Skeletal muscle tissue (tissue), 4 donors: ENCODE data around the gene ZDHHC15. TPM values are rescaled to one million over a fixed set of nuclear protein-coding genes. Genes with fewer than 3 reads are reported as not detected.
"Not testable (repeated sequence)": the region's sequence is repeated elsewhere in the genome, so short reads cannot be mapped to it uniquely, and the experiment has no call there.

Source experiments
- H3K27ac ChIP-seq: one replicate; pipeline ENCODE4 v1.7.0; 2013; ENCODE audit warnings: mild to moderate bottlenecking, low read depth, low read length, inconsistent platforms
- H3K27me3 ChIP-seq, 3 donors: one replicate each; pipeline ENCODE4 v1.7.0; 2013; ENCODE audit warnings: low read length in 3 of 3; ENCODE audit not compliant: control insufficient read depth in 3 of 3, insufficient read depth in 3 of 3
- H3K36me3 ChIP-seq, 3 donors: one replicate each; pipeline ENCODE4 v1.7.0; 2013; ENCODE audit warnings: low read length in 3 of 3; ENCODE audit not compliant: control insufficient read depth in 3 of 3, insufficient read depth in 3 of 3
- H3K4me1 ChIP-seq, 3 donors: one replicate each; pipeline ENCODE4 v1.7.0; 2013; ENCODE audit warnings: low read length in 3 of 3, mild to moderate bottlenecking in 3 of 3; ENCODE audit not compliant: control insufficient read depth in 3 of 3, insufficient read depth in 3 of 3
- H3K4me3 ChIP-seq, 3 donors: one replicate each; pipeline ENCODE4 v1.7.0; 2013; ENCODE audit warnings: low read length in 3 of 3
- H3K9ac ChIP-seq, 3 donors: one replicate each; pipeline ENCODE4 v1.7.0; 2013; ENCODE audit warnings: low read length in 3 of 3, mild to moderate bottlenecking in 3 of 3, moderate library complexity in 2 of 3, low read depth in 1 of 3
- H3K9me3 ChIP-seq, 3 donors: one replicate each; pipeline ENCODE4 v1.7.0; 2013; ENCODE audit warnings: low read length in 3 of 3; ENCODE audit not compliant: control insufficient read depth in 3 of 3
- total RNA-seq: library from RNA; depleted of rRNA; stranded (reverse); fragments of >200 nt; gene quantifications from one replicate; pipeline ENCODE4 v1.2.3, GENCODE V29; 2014
- donor health status: Osteomylitis.

The ZDHHC15 gene
- total RNA-seq = 3.7 TPM

- Histone ChIP-seq H3K4me1 (no peaks in the 10 kb centered on the region), H3K27me3 (no peaks in the 10 kb centered on the region), H3K9me3 (no peaks in the 10 kb centered on the region), H3K27ac (no peak within 1 kb of the TSS), H3K36me3 (no peaks in the 10 kb centered on the region), H3K4me3 (peak within 1 kb of the TSS; percentile 51 to 76 (median 75)), H3K9ac (peak within 1 kb of the TSS; percentile 10 to 66 (median 57))
Observed at GRCh38 chrX:75522565-75523431, at the start of gene ZDHHC15. Gene ZDHHC15, minus strand, starts transcription at chrX:75523037. Its CDS starts 13 bp downstream, at chrX:75523024.

GRCh38 chrX:75560544-75560943 is 37.7 kb upstream of the ZDHHC15 start:
- not testable (repeated sequence) for H3K4me3 ChIP-seq, H3K4me1 ChIP-seq, H3K27me3 ChIP-seq, H3K36me3 ChIP-seq, H3K27ac ChIP-seq, H3K9ac ChIP-seq, H3K9me3 ChIP-seq

GRCh38 chrX:75547783-75548182 is 24.9 kb upstream of the ZDHHC15 start:
- Histone ChIP-seq H3K36me3 (no peaks in the 10 kb centered on the region), H3K9ac (no peak overlapping the region), H3K27me3 (no peaks in the 10 kb centered on the region), H3K4me1 (peaks cover 0 to 3% (median 3%) of the 10 kb centered on the region in 3 donors), H3K27ac (no peak overlapping the region), H3K9me3 (no peaks in the 10 kb centered on the region), H3K4me3 (no peak overlapping the region)

- H3K4me1 ChIP-seq = peaks cover 0 to 3% (median 3%) of the 10 kb centered on the region in 3 donors
- no peak overlapping the region for H3K27ac ChIP-seq
- no peaks in the 10 kb centered on the region for H3K9me3 ChIP-seq
- no peak overlapping the region for H3K4me3 ChIP-seq
- H3K9ac ChIP-seq = no peak overlapping the region
- H3K27me3 ChIP-seq = no peaks in the 10 kb centered on the region
- H3K36me3 ChIP-seq = no peaks in the 10 kb centered on the region
Observed at GRCh38 chrX:75546724-75547511, 24.1 kb upstream of the ZDHHC15 start.

- H3K9ac ChIP-seq = no peak overlapping the region
- peaks cover 0 to 3% (median 3%) of the 10 kb centered on the region in 3 donors for H3K4me1 ChIP-seq
- H3K9me3 ChIP-seq = peaks cover 0 to 2% (median 0%) of the 10 kb centered on the region in 3 donors
- no peaks in the 10 kb centered on the region for H3K36me3 ChIP-seq
- no peaks in the 10 kb centered on the region for H3K27me3 ChIP-seq
- no peak overlapping the region for H3K27ac ChIP-seq
- H3K4me3 ChIP-seq = no peak overlapping the region
Observed at GRCh38 chrX:75544786-75545185, 21.9 kb upstream of the ZDHHC15 start.

- no peak overlapping the region for H3K4me3 ChIP-seq
- peaks cover 0 to 5% (median 0%) of the 10 kb centered on the region in 3 donors for H3K9me3 ChIP-seq
- H3K4me1 ChIP-seq = no peaks in the 10 kb centered on the region
- no peak overlapping the region for H3K9ac ChIP-seq
- H3K27ac ChIP-seq = no peak overlapping the region
- H3K27me3 ChIP-seq = no peaks in the 10 kb centered on the region
- no peaks in the 10 kb centered on the region for H3K36me3 ChIP-seq
Observed at GRCh38 chrX:75483933-75484332, 38.9 kb downstream of the ZDHHC15 start.

GRCh38 chrX:75461780-75462179 is 61.1 kb downstream of the ZDHHC15 start:
- H3K9me3 ChIP-seq, H3K27me3 ChIP-seq, H3K9ac ChIP-seq, H3K27ac ChIP-seq, H3K36me3 ChIP-seq, H3K4me3 ChIP-seq, H3K4me1 ChIP-seq: not testable (repeated sequence)

- Histone ChIP-seq H3K27me3 (no peaks in the 10 kb centered on the region), H3K36me3 (no peaks in the 10 kb centered on the region), H3K4me1 (no peaks in the 10 kb centered on the region)
Observed at GRCh38 chrX:75421688-75422230, 101.1 kb downstream of the ZDHHC15 start.

GRCh38 chrX:75407153-75407552 is 115.7 kb downstream of the ZDHHC15 start:
- not testable (repeated sequence) for H3K27me3 ChIP-seq, H3K36me3 ChIP-seq, H3K4me3 ChIP-seq, H3K4me1 ChIP-seq, H3K27ac ChIP-seq, H3K9ac ChIP-seq, H3K9me3 ChIP-seq

More at GRCh38 chrX:75421688-75422230, 101.1 kb downstream of the ZDHHC15 start:
- Histone ChIP-seq H3K9ac (no peak overlapping the region), H3K9me3 (no peaks in the 10 kb centered on the region), H3K4me3 (no peak overlapping the region), H3K27ac (no peak overlapping the region)

GRCh38 chrX:75390470-75390869 is 132.4 kb downstream of the ZDHHC15 start:
- Histone ChIP-seq H3K9ac (no peak overlapping the region), H3K36me3 (no peaks in the 10 kb centered on the region), H3K27ac (no peak overlapping the region), H3K9me3 (no peaks in the 10 kb centered on the region), H3K4me3 (no peak overlapping the region), H3K4me1 (no peaks in the 10 kb centered on the region), H3K27me3 (no peaks in the 10 kb centered on the region)
